GM19397 (cell line): Measurements from ENCODE around the gene CARD16.
"Not testable (repeated sequence)": the region's sequence is repeated elsewhere in the genome, so short reads cannot be mapped to it uniquely, and the experiment has no call there.

Experiments
- ATAC-seq: cut with Tn5 transposase; IDR thresholded peaks from one replicate; pipeline ENCODE4 v1.9.1; 2021; ENCODE audit warnings: mild to moderate bottlenecking, moderate library complexity; ENCODE audit not compliant: unreplicated experiment

CARD16 gene

DNA sequence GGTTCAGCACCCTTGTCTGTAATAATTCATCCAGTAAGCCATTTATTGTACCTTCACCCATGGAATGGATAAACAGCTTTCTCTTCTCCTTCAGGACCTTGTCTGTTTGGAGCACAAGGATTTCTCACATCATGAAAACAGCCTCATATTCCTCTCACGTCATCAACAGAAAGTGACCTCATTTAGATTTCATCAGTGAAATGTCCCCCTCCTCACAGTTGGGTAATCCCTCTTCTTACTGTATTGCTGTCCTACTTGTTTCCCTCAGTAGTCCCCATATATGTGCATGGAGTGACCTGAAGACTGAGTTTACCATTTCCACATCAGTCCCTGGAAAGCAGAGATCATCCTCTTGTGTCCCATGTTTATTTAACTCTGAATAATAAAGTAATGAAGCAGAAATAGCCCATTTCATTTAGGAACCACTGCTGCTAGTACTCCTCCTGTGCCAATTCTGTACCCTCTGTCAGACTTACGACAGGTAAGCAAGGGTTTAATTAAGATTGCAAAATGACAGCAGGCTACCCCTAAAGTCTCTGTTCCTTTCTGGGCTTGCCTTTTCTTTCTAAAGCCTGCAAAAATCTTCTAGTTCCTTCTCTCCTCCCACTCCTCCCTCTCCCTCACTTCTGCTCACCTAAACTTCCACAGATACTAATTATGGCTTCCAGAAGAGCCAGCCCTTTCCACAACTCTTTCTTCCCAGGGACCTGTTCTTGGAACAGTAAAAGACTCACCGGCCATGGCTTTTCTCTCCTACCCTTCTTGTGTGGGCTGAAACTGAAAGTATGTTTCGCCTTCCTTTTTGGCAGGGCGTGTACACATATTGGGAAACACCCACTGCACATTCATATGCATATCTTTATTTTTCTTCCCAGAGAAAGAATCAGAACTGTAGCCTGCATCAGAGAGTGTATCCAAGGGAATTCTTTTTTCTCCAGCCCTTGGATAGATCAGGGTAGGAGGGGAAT, at the start of gene CARD16:
TSS of gene CARD16 (minus strand) at position 779 of the 968 bp plus-strand sequence. CDS start at position 741, 38 bp downstream.
- ATAC-seq, result peak; percentile 98

DNA sequence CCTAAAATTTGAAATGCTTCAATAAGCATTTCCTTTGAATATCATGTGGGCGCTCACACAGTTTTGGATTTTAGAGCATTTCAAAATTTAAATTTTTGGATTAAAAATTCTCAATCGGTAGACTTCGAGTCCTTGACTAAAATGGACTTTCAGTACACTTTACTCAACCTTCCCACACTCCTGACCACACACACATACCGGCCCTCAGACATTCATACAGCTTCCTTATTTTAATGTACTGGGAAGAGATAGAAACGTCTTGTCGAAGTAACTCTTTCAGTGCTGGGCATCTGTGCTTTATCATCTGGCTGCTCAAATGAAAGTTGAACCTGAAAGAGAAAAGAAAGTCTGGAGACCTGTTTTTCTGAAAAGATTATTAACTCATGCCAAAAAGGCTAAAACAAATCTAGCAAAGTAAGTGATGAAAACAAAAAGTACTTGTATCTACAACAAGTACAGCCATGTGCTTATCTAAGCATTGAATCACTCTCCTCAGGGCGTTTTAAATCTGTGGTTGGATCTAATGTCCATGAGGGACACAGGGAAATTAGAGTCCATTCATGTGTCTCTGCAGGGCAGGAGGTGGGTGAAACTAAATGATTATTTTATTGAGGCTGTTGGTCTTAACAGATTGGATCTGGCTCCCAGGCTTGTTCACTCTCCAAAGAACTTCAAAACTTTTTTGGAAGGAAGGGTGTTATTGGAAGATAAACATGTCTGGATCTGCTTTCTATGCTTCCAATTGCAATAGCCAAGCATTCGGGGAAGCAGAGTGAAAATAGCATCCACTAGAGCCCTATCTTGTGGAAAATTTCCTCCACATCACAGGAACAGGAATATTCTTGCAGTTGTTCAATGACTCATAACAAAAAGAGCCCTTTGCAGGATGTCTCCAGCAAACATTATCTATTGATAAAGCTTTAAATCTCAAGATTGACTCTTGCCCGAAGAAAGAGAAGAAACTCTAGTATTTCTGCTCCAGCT, 47.4 kb upstream of the CARD16 start:
- ATAC-seq, result no peak

DNA sequence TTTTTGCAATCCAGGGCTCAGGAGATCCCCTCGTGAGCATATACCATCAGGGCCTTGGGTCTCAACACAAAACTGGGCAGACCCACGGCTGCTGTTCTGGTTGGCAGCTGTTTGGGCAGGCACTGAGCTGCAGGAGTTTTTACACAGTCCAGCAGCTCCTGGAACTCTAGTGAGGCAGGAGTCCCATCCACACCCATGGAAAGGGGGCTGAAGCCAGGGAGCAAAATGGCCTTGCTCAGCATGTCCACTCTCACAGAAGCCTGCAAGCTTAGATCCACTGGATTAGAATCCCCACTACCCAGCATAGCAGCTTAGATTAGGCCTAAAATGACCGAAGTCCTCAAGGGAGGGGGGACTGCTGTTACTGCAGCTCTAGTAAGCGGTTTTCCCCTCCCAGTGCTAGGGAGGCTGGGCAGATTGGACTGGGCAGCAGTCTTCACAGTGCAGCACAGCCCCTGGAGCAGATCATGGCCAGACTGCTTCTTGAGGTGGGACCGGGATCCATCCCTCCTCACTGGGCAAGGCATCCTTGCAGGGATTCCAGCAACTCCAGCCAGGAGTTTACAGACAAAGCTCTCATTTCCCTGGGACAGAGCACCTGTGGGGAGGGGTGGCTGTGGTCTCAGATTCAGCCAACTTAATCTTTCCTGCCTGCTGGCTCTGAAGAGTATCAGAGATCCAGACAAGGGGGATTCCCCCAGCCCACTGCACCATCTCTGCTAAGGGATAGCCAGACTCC, 36.4 kb upstream of the CARD16 start:
- no peak for ATAC-seq

DNA sequence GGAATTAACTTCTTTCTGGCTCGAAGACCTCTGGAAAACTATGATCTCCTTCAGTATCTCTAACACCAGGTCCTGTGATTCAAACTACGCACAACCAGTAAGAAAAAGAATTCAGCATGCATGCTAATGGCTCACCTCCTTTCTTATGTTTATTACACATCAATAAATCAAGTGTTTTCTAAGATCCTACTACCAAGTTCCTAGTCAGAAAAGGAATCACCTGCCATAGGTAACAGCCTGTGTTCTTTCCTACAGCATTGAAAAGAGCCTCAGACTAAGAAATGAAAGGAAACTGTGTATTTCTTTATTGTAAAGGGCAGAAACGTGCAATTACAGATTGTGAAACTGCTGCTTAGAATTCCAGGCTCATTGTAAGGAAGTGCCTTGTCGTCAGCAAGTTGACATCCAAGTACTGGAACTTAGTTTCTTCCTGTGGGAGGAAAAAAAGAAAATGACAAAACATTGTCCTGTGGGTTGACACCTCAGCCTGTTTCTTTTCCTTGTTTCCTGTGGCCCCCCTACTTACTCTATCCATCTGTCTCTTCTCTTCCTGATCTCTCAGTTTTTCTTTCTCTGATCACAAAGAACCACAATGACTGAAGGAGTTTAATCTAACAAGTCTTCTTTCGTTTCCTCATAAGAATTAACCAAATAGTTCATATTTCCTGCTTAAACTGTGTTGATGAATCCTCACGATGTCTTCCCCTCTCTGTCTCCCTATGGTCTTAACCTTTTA, 35.2 kb upstream of the CARD16 start:
- ATAC-seq, result not testable (repeated sequence)

DNA sequence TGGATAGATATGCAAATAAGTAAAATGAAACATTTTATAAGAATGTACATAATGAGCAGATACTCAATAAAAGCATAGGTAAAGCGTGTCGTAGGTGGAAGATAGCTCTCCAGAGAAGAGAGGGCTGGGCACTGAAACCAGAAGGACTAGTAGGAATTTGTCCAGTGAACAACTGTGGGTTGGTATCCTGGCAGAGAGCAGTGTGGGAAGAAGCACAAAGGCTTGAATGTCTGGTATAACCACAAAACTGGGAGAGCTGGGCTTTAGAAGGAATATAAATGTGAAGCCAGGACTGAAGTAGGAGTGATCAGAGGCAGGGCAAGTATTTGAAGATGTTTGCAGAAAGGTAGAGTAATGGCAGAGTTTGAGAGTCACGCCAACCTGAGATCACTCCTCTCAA, 33.1 kb upstream of the CARD16 start:
- no peak for ATAC-seq

GRCh38 chr11:105077141-105077790, 32.1 kb upstream of the CARD16 start:
- ATAC-seq, result not testable (repeated sequence)

- no peak for ATAC-seq
Measured at GRCh38 chr11:105074166-105074530, 29.0 kb upstream of the CARD16 start.

- no peak for ATAC-seq
Measured at GRCh38 chr11:105073456-105074165, 28.5 kb upstream of the CARD16 start.

- not testable (repeated sequence) for ATAC-seq
Measured at GRCh38 chr11:105072080-105072479, 26.9 kb upstream of the CARD16 start.

- ATAC-seq, result no peak
Measured at GRCh38 chr11:105071089-105071732, 26.1 kb upstream of the CARD16 start.

GRCh38 chr11:105070306-105070705, 25.2 kb upstream of the CARD16 start:
- ATAC-seq, result no peak

DNA sequence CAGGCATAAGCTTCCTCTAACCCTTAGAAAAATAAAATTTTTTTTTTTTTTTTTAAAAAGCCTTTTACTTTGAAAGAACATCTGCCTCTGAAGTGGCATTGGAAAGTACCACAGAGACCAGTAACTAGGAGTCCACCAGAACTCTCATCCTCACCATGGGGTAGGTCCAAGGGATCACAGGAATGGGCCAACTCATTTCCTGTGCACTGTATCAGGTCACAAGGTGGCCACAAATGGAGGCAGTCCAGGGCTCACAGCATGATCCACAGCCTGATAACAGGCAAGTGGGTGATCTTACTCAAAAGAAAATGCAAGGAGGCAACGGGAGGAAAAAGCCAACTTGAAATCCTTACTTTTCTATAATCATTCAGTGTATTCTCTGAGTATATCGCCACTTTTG, 24.6 kb upstream of the CARD16 start:
- ATAC-seq, result not testable (repeated sequence)

DNA sequence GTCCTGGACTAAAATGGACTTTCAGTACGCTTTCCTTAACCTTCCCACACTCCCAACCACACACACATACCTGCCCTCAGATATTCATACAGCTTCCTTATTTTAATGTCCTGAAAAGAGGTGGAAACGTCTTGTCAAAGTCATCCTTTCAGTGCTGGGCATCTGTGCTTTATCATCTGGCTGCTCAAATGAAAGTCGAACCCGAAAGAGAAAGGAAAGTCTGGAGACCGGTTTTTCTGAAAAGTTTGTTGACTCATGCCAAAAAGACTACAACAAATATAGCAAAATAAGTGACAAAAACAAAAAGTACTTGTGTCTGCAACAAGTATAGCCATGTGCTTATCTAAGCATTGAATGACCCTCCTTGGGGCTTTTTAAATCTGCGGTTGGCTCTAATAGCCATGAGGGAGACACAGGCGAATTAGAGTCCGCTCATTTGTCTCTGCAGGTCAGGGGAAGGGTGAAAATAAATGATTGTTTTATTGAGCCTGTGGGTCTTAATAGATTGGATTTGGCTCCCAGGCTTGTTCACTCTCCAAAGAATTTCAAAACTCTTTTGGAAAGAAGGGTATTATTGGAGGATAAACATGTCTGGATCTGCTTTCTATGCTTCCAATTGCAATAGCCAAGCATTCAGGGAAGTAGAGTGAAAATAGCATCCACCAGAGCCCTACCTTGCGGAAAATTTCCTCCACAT, 18.3 kb upstream of the CARD16 start:
- not testable (repeated sequence) for ATAC-seq

DNA sequence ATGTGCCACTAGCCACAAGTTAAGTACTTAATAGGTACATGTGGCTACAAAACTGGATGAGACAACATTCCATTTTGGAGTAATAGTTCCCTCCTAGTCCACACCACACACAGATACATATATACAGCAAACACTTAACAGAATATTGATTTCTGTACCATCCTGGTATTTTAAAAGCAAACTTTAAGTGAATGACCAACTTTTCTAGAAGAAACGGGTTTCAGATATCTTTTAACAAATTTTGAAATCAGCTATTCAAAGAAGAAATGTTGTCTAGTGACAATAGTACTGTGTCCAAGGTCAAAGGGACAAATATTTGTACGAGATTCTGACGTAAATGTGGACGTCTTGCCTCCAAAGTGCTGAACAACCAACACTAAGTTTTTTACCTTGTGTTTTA, 12.3 kb upstream of the CARD16 start:
- ATAC-seq, result no peak

GRCh38 chr11:105056446-105056845, 11.3 kb upstream of the CARD16 start:
- no peak for ATAC-seq

GRCh38 chr11:105054723-105055493, 9.8 kb upstream of the CARD16 start:
- no peak for ATAC-seq

DNA sequence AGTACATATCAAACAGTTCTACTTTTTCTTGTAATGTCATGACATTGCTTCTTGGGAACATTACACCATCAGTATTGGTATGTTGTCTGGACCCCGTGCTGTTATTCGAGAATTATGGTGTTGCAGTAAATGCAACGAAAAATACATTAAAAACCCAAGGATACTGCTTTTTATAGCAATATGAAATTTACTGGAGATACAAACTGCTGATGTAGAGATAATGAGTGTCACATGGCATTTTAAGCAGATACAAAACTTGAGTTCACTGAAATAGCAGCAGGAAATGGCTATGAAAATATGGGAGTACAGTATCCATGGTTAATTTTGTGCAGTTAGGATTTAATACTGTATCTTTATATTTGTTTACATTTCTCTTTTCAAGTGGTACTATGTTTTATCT, 7.4 kb upstream of the CARD16 start:
- ATAC-seq, result no peak
